ENCODE results near the gene PAQR5. TPM values are rescaled to one million over a fixed set of nuclear protein-coding genes. Genes with fewer than 3 reads are reported as not detected.

The PAQR5 gene
- total RNA-seq, 2 donors from 2014 or later, result 36.3 to 71.1 TPM

DNA sequence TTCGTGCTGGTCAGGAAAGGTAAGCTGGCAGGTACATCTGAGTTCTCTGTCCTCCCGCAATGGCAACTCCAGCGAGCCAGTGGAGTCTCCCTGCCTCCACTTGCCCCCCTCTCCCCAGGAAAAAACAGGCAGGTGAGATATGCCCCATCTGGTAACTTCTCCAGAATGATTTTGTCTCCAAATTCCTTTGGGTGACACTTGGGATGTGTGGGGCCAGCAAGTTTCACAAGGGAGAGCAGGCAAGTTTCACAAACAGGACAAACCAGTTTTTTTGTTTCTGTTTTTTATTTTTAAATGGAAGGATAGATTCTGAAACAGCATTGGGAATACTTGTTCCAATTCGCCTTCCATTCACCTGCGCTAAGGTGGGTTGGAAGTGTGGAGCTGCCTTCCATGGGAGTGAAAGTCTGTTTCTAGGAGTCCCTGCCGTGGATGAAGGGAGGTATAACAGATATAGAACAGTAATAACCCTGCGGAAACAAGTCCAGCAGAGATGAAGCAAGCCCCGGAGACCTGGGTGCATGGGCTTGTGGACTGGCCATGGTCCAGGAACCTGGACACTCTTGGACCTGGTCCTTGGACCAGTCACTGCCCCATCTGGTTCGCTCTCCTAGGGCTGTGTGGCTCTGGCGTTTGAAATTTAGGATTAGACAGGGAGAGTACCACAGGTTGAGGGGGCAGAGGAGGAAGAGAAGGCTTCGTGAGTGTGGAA, 92.5 kb downstream of the PAQR5 start:
- intact Hi-C loops (cut with DNase I), result loop anchor here (10.0 kb wide), 1 partner anchor 126 kb away; no protein-coding TSS in a partner anchor
- Histone ChIP-seq H3K4me3 (no peak overlapping the region), H3K4me1 (no peaks in the 10 kb centered on the region), H3K27ac (no peak overlapping the region), H3K36me3 (no peaks in the 10 kb centered on the region), H3K27me3 (no peaks in the 10 kb centered on the region), H3K9ac (ENCODE audit: low read depth in 2 of 2, low read length in 2 of 2) (no peak overlapping the region), H3K9me3 (no peaks in the 10 kb centered on the region)
- DNase-seq, result no peak
- TF ChIP-seq, protein P1, sequence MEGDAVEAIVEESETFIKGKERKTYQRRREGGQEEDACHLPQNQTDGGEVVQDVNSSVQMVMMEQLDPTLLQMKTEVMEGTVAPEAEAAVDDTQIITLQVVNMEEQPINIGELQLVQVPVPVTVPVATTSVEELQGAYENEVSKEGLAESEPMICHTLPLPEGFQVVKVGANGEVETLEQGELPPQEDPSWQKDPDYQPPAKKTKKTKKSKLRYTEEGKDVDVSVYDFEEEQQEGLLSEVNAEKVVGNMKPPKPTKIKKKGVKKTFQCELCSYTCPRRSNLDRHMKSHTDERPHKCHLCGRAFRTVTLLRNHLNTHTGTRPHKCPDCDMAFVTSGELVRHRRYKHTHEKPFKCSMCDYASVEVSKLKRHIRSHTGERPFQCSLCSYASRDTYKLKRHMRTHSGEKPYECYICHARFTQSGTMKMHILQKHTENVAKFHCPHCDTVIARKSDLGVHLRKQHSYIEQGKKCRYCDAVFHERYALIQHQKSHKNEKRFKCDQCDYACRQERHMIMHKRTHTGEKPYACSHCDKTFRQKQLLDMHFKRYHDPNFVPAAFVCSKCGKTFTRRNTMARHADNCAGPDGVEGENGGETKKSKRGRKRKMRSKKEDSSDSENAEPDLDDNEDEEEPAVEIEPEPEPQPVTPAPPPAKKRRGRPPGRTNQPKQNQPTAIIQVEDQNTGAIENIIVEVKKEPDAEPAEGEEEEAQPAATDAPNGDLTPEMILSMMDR (IDR thresholded peaks at IDR 0.05), result no peak

DNA sequence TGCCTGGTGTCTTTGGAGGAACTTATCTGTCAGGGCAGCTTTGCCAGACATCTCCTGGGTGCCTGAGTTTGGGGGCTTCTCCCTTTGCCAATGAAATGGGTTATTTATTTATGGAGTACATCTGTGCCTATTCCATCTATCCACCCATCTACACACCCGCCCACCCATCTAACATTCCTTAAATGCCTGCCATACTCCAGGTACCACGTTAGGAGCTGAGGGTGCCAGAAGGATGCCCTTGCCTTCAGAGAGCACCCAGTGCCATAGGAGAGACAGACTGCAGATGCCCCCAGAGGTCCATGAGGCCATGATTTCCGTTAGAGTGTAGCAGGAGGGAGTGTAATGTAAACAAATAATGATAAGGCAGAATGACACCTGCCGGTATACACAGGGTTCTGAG, 93.6 kb downstream of the PAQR5 start:
- no peaks in the 10 kb centered on the region for H3K27me3 ChIP-seq
- no peaks in the 10 kb centered on the region for H3K4me1 ChIP-seq
- no peak overlapping the region for H3K27ac ChIP-seq
- H3K9ac ChIP-seq (ENCODE audit: low read depth in 2 of 2, low read length in 2 of 2), result no peak overlapping the region
- H3K9me3 ChIP-seq, result no peaks in the 10 kb centered on the region
- TF ChIP-seq, protein P1 (IDR thresholded peaks at IDR 0.05), result no peak
- H3K4me3 ChIP-seq, result no peak overlapping the region
- no peaks in the 10 kb centered on the region for H3K36me3 ChIP-seq
- intact Hi-C loops (cut with DNase I), result loop anchor here (2.0 to 10.0 kb wide), 2 partner anchors 128 to 334 kb away; no protein-coding TSS in a partner anchor
- DNase-seq, result no peak

DNA sequence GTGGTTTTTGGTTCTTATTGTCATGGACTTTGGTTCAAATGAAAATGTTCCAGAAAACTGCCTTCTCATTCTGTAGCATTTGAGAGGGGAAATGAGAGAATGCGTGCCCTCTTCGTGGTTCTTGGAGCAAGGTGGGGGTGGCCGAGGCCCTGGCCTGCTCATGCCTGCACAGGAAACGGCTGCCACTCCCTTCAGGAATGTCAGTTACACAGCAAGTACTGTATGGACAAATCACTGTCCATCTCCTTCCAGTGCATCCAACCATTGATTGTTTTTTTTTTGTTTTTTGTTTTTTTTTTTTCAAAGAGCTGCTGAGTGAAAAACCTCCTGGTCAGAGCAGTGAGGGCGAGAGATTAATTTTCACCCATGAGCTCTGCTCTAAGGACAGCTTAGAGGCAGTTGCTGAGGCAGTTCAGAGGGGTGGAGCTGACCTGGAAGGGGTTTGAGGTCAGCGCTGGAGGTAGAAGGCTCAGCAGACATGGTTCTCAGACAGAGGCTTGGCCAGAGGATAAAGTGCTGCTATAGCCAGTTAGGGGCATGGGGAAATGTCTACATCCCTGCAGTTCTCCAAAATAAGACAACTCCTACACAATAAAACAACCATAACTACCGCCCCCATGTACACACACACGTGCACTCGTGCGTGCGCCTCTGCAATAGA, 95.2 kb downstream of the PAQR5 start:
- Histone ChIP-seq H3K4me3 (no peak overlapping the region), H3K9ac (ENCODE audit: low read depth in 2 of 2, low read length in 2 of 2) (no peak overlapping the region), H3K9me3 (no peaks in the 10 kb centered on the region), H3K36me3 (no peaks in the 10 kb centered on the region), H3K4me1 (no peaks in the 10 kb centered on the region), H3K27me3 (no peaks in the 10 kb centered on the region), H3K27ac (no peak overlapping the region)
- intact Hi-C loops (cut with DNase I), result loop anchor here (2.0 to 10.0 kb wide), 2 partner anchors 129 to 335 kb away; no protein-coding TSS in a partner anchor
- TF ChIP-seq, protein P1 (IDR thresholded peaks at IDR 0.05), result no peak
- no peak for DNase-seq

DNA sequence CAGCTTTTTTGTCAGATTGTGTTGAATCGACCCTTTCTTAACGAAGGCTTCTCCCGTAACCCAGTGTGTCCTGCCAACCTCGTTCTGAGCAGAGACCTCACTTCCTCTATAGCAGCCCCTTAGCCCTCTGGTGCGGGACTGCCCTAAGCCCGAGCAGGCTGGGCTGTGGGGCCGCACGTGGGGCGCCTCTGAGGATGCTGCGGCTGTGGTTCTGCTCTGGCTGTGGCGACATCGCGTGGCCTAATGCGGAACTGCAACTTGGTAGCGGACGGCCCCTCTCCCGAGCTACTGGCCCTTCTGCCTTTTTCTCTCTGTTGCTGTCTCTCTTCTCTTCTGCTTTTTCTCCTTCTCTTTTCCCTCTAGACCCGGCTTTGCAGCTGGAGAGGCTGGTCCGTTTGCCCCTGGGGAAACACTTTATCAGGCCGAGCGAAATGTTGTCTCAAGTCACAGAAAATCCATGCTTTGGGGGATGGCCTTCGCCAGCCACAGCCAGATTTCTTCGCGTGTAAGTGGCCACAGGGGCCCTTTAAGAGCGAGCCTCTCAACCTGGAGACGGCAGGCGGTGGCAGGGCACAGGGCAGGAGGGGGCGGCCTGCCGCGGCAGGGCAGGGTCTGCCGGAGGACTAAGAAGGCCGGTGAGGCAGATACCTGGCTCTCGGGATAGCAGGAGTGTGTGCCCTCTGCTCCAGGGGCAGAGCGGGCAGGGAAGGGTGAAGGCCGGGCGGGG, 96.0 kb downstream of the PAQR5 start:
- H3K4me1 ChIP-seq, result no peaks in the 10 kb centered on the region
- H3K9ac ChIP-seq (ENCODE audit: low read depth in 2 of 2, low read length in 2 of 2), result no peak overlapping the region
- TF ChIP-seq, protein P1 (IDR thresholded peaks at IDR 0.05), result peak; percentile 93
- no peak overlapping the region for H3K4me3 ChIP-seq
- no peaks in the 10 kb centered on the region for H3K9me3 ChIP-seq
- H3K36me3 ChIP-seq, result no peaks in the 10 kb centered on the region
- intact Hi-C loops (cut with DNase I), result loop anchor here (10.0 kb wide), 1 partner anchor 130 kb away; no protein-coding TSS in a partner anchor
- peak; percentile 82 for DNase-seq
- no peaks in the 10 kb centered on the region for H3K27me3 ChIP-seq
- no peak overlapping the region for H3K27ac ChIP-seq

DNA sequence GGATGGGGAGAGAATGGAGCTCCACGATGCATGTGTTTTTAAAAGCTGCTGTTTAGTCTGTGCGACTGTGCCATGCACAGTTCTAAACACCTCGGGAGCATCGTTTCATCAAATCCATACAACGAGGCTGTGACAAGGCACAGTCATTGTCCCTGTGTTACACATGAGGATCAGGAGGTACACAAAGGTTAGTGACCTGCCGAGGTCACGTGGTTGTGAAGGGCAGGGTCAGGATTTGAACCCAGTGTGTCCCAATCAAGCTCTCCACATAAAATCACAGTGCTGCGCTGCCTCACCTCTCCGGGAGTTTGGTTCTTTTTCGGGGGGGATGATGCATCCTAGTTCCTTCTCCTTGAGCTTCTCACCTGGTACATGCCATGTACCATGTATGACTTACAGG, 96.7 kb downstream of the PAQR5 start:
- Histone ChIP-seq H3K9ac (ENCODE audit: low read depth in 2 of 2, low read length in 2 of 2) (no peak overlapping the region), H3K4me1 (no peaks in the 10 kb centered on the region), H3K27me3 (no peaks in the 10 kb centered on the region), H3K27ac (no peak overlapping the region), H3K36me3 (no peaks in the 10 kb centered on the region), H3K9me3 (no peaks in the 10 kb centered on the region), H3K4me3 (no peak overlapping the region)
- TF ChIP-seq, protein P1 (IDR thresholded peaks at IDR 0.05), result no peak
- intact Hi-C loops (cut with DNase I), result loop anchor here (10.0 kb wide), 1 partner anchor 131 kb away; no protein-coding TSS in a partner anchor
- DNase-seq, result no peak

Data from colonic mucosa (tissue), 4 donors.